Left hindlimb (tissue), 1 donor: ENCODE measurements around the gene TIMM17B.
"Not testable (repeated sequence)": the region's sequence is repeated elsewhere in the genome, so short reads cannot be mapped to it uniquely, and the experiment has no call there.

Experiments
- DNase-seq: peaks from one replicate; pipeline ENCODE4 v3.0.0-alpha.2; 2018

TIMM17B gene

DNA sequence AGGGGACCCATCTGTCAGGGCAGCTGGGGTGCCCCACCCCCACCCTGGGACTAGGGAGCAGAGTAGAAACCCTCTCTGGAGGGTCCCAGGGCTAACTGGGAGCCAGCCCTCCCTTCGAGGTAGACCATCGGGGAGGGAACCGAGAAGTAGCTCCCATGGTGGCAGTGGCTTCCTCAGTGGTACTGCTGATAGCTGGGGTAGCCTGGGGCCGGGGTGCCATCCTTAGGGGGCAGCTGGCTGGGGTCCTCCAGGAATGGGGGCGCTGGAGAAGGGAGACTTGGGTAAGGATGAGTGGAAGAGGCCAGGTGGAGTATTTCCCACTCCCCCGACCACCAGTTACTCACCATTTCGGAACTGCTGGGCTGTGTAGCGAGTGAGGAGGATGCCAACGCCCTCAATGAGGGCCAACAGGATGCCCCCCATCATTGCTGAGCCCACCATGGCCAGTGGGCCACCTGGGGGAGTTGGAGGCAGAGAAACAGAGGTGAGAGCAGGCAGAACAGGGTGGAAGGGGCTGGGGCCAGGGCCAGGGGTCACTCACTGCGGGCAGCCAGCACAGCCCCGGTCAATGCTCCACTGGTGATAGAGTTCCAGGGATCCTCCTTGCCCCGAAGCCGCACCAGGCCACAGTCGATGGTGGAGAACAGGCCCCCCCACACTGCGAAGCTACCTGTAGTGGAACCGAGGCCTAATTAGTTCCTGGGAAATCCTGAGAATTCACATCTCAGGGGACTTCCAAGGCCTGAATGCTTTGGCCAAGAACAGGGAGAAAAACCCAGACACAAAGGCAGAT, 3.8 kb downstream of the TIMM17B start:
- no peak for DNase-seq

DNA sequence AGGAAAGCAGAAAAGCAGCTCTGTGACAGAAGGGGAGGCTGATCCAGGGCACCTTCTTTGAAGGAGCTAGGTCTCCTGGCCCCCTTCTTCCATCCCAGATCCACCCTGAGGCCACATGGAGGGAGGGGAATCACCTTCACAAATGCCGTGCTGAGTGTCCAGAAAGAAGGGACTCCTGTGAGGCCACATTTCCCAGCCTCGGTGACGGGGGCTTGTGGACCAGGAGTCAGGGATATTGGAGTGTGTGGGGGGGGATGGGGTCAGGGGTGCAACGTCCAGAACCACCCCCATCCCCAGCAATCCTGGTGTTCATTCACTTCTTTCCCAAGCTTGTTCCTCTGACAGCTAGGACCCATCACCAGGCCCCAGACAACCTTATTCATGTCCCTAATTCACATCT, 4.7 kb downstream of the TIMM17B start:
- DNase-seq = no peak

DNA sequence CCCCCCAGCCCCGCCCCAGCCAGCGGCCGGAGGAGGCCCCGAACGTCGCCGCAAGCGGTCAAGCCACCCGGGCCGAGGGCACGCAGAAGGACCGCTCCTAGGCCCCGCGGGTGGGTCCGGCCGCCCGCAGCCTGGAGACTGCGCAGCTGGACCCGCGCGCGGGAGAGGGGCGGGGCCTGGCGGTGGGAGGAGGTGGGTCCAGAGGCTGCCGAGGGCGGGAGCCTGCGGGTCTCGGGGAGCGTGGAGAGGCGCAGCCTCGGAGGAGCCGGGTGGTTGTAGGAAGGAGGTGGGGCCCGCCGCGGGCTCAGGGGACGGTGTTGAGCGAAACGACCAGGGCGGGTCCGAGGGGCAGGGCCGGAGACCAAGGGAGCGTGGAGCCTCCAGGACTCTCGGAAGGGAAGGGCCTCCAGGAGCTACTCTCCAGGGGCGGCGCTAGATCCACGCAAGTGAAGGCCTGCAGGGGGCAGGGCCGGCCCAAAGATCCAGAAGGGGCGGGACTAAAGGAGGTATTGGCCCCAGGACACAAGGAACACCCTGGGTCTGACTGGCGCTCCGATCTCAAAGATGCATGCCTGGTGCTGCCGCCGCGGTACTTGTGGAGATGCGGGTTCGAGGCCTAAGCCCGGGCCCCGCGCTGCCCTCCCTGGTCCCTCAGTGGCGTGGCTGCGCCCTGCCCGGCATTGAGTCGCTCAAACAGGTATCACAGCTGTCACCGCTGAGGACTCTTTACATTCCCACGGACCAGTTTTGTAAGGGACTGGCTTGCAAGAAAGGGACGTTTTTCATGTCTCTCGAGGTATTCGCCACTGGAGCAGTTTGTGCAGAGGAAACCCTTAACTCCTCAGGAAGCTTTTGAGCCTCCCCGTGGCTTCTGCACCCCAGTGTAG, 5.9 kb downstream of the TIMM17B start:
- DNase-seq = peak; percentile 87

- no peak for DNase-seq
These were observed 6.6 kb downstream of the TIMM17B start for GRCh38 chrX:48890934-48891401.

DNA sequence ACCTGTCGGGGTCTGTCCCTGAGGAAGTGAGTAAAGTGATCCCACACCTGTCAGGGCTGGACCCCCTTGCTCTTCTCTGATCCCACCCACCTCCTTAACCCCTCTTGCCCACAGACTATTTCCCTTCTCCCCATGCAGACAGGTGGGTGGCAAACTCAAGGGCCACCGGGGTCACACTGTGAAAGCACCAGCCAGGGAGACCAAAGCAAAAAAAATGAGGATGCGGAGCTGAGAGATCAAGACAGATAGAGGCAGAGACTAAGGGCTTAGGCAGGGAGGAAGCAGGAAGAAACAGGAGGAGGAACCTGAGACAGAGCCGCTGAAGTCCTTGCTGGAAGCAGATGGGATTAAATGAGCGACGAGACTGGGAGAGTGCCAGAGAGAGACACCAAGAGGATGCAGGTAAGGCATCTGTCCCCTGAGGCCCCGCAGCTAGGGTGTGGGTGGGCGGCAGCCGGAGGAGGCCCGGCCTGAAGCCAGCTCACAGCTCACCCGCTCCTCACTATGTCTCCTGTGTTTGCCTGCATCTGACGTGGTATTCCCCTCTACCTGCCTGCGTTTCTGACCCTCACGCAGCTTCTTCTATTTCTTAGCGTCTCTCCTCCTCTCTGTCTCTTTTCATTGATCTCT, 7.2 kb downstream of the TIMM17B start:
- DNase-seq = no peak

DNA sequence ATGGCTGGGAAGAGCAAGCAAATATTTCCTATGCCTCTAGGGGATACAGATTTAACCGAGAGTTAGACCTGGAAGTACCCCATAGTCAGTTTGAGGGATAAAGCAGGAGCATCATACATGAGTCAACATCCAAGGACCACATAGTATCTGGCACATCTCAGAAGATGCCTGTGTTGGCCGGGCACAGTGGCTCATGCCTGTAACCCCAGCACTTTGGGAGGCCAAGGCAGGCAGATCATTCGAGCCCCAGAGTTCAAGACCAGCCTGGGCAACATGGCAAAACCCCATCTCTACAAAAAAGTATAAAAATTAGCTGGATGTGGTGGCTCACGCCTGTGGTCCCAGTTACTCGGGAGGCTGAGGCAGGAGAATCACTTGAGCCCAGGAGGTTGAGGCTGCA, 11.0 kb downstream of the TIMM17B start:
- DNase-seq = not testable (repeated sequence)

- no peak for DNase-seq
These were observed 13.8 kb downstream of the TIMM17B start for GRCh38 chrX:48883729-48884128.

DNA sequence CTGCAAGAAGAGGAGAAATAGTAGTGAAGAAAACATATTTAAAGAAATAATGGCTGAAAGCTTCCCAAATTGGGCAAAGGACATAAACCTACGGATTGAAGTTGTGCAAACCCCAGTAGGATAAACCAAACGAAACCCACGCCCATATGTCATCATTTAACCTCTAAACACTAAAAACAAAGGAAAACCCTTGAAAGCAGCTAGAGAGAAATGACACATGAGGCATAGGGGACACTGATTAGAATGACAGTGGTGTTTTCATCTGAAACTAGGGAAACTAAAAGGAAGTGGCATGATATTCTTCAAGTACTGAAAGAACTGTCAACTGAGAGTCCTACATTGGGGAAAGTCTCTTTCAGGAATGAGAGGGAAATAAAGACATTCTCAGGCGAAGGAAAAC, 20.6 kb downstream of the TIMM17B start:
- not testable (repeated sequence) for DNase-seq

- DNase-seq = not testable (repeated sequence)
These were observed 25.6 kb downstream of the TIMM17B start for GRCh38 chrX:48872017-48872416.

DNA sequence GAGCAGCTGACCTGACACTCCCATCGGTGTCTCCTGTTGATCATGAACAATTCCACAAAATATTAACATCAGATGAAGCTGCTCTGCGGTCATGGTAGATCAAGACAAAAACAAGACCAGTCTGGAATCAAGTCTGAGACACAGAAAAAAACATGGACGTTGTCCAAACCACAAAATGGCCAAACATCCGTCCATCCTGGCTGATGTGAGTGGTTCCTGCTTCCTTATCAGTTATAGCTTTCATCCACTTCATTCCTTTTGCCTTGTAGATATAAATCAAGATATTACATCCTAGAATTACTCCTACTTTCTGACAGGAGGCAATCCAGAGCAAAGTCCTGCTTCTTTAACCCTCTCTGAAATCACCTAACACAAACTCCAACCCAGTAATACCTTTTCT, 33.4 kb downstream of the TIMM17B start:
- DNase-seq = no peak

- no peak for DNase-seq
These were observed 42.7 kb downstream of the TIMM17B start for GRCh38 chrX:48854898-48855297.

- DNase-seq = not testable (repeated sequence)
These were observed 43.3 kb downstream of the TIMM17B start for GRCh38 chrX:48854121-48854804.

DNA sequence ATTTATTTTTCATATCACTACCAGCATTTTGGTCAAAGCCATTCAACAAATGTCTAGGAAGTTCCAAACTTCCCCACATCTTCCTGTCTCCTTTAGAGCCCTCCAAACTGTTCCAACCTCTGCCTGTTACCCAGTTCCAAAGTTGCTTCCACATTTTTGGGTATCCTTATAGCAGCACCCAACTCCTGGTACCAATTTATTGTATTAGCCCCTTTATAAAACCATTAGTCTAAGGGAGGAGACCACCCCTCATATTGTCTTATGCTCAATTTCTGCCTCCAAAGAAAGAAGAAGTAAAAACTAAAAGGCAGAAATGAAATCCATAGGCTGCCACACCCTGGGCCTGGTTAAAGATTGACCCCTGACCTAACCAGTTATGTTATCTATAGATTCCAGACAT, 44.1 kb downstream of the TIMM17B start:
- DNase-seq = not testable (repeated sequence)

DNA sequence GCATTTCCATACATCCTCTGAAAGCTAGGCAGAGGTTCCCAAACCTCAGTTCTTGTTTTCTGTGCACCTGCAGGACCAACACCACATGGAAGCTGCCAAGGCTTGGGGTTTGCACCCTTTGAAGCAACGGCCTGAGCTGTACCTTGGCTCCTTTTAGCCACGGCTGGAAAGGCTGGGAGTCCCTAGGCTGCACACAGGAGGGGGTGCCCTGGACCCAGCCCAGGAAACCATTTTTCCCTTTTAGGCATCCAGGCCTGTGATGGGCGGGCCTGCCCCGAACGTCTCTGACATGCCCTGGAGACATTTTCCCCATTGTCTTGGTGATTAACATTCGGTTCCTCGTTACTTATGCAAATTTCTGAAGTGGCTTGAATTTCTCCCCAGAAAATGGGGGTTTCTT, 44.7 kb downstream of the TIMM17B start:
- DNase-seq = no peak

- DNase-seq = no peak
These were observed 48.7 kb downstream of the TIMM17B start for GRCh38 chrX:48848847-48849246.
